ENCODE data around the gene MUC22. TPM values are rescaled to one million over a fixed set of nuclear protein-coding genes. Genes with fewer than 3 reads are reported as not detected.
"Not testable (repeated sequence)": the region's sequence is repeated elsewhere in the genome, so short reads cannot be mapped to it uniquely, and the experiment has no call there.

The MUC22 gene
- total and polyA plus RNA-seq, 2 donors = not detected

GRCh38 chr6:31035862-31036497, 25.7 kb downstream of the MUC22 start:
- WGBS = 67% methylated on average over 4 of the region's 4 CpGs
- no peaks in the 10 kb centered on the region for H3K4me1 ChIP-seq (ENCODE audit: insufficient read depth)

GRCh38 chr6:31037169-31037568, 26.9 kb downstream of the MUC22 start:
- H3K4me3 ChIP-seq (ENCODE audit: low read depth, low read length) = no peak overlapping the region
- H3K4me1 ChIP-seq (ENCODE audit: insufficient read depth) = no peaks in the 10 kb centered on the region
- H3K36me3 ChIP-seq (ENCODE audit: insufficient read depth) = no peaks in the 10 kb centered on the region
- H3K27ac ChIP-seq (ENCODE audit: low read depth) = no peak overlapping the region
- no peak for DNase-seq (ENCODE audit: extremely low spot score)
- 81% methylated on average over 7 of the region's 7 CpGs for WGBS

More at GRCh38 chr6:31035862-31036497, 25.7 kb downstream of the MUC22 start:
- Histone ChIP-seq H3K36me3 (ENCODE audit: insufficient read depth) (no peaks in the 10 kb centered on the region), H3K27ac (ENCODE audit: low read depth) (no peak overlapping the region), H3K4me3 (ENCODE audit: low read depth, low read length) (no peak overlapping the region)
- DNase-seq (ENCODE audit: extremely low spot score) = no peak

- Histone ChIP-seq H3K4me3 (ENCODE audit: low read depth, low read length) (no peak overlapping the region), H3K4me1 (ENCODE audit: insufficient read depth) (no peaks in the 10 kb centered on the region), H3K36me3 (ENCODE audit: insufficient read depth) (no peaks in the 10 kb centered on the region), H3K27ac (ENCODE audit: low read depth) (no peak overlapping the region)
- no peak for DNase-seq (ENCODE audit: extremely low spot score)
- 42% methylated on average over 3 of the region's 3 CpGs for WGBS
Observed at GRCh38 chr6:31037682-31038081, 27.4 kb downstream of the MUC22 start.

GRCh38 chr6:31038559-31038958, 28.3 kb downstream of the MUC22 start:
- Histone ChIP-seq H3K4me1 (ENCODE audit: insufficient read depth) (no peaks in the 10 kb centered on the region), H3K4me3 (ENCODE audit: low read depth, low read length) (no peak overlapping the region), H3K36me3 (ENCODE audit: insufficient read depth) (no peaks in the 10 kb centered on the region), H3K27ac (ENCODE audit: low read depth) (no peak overlapping the region)
- no peak for DNase-seq (ENCODE audit: extremely low spot score)
- 93% methylated on average over 8 of the region's 8 CpGs for WGBS

- Histone ChIP-seq H3K27ac (ENCODE audit: low read depth) (no peak overlapping the region), H3K4me3 (ENCODE audit: low read depth, low read length) (no peak overlapping the region), H3K36me3 (ENCODE audit: insufficient read depth) (no peaks in the 10 kb centered on the region), H3K4me1 (ENCODE audit: insufficient read depth) (no peaks in the 10 kb centered on the region)
- no peak for DNase-seq (ENCODE audit: extremely low spot score)
- 64% methylated on average over 7 of the region's 7 CpGs for WGBS
Observed at GRCh38 chr6:31040801-31041200, 30.5 kb downstream of the MUC22 start.

- 65% methylated on average over 12 of the region's 12 CpGs for WGBS
- Histone ChIP-seq H3K4me3 (ENCODE audit: low read depth, low read length) (no peak overlapping the region), H3K36me3 (ENCODE audit: insufficient read depth) (no peaks in the 10 kb centered on the region), H3K27ac (ENCODE audit: low read depth) (no peak overlapping the region), H3K4me1 (ENCODE audit: insufficient read depth) (no peaks in the 10 kb centered on the region)
- DNase-seq (ENCODE audit: extremely low spot score) = no peak
Observed at GRCh38 chr6:31041372-31041974, 31.2 kb downstream of the MUC22 start.

GRCh38 chr6:31042806-31043205, 32.5 kb downstream of the MUC22 start:
- DNase-seq (ENCODE audit: extremely low spot score) = no peak
- no peak overlapping the region for H3K27ac ChIP-seq (ENCODE audit: low read depth)
- no peaks in the 10 kb centered on the region for H3K4me1 ChIP-seq (ENCODE audit: insufficient read depth)
- H3K4me3 ChIP-seq (ENCODE audit: low read depth, low read length) = no peak overlapping the region
- no peaks in the 10 kb centered on the region for H3K36me3 ChIP-seq (ENCODE audit: insufficient read depth)
- 27% methylated on average over 4 of the region's 4 CpGs for WGBS

- Histone ChIP-seq H3K4me1 (ENCODE audit: insufficient read depth) (no peaks in the 10 kb centered on the region), H3K27ac (ENCODE audit: low read depth) (no peak overlapping the region), H3K36me3 (ENCODE audit: insufficient read depth) (no peaks in the 10 kb centered on the region), H3K4me3 (ENCODE audit: low read depth, low read length) (no peak overlapping the region)
- 69% methylated on average over 4 of the region's 4 CpGs for WGBS
- no peak for DNase-seq (ENCODE audit: extremely low spot score)
Observed at GRCh38 chr6:31048099-31048498, 37.8 kb downstream of the MUC22 start.

GRCh38 chr6:31049518-31049917, 39.2 kb downstream of the MUC22 start:
- Histone ChIP-seq H3K4me3 (ENCODE audit: low read depth, low read length) (no peak overlapping the region), H3K27ac (ENCODE audit: low read depth) (no peak overlapping the region), H3K4me1 (ENCODE audit: insufficient read depth) (no peaks in the 10 kb centered on the region), H3K36me3 (ENCODE audit: insufficient read depth) (no peaks in the 10 kb centered on the region)
- no peak for DNase-seq (ENCODE audit: extremely low spot score)
- 88% methylated on average over 6 of the region's 6 CpGs for WGBS

- WGBS = 85% methylated on average over 4 of the region's 4 CpGs
- H3K4me1 ChIP-seq (ENCODE audit: insufficient read depth); H3K4me3 ChIP-seq (ENCODE audit: low read depth, low read length): not testable (repeated sequence)
Observed at GRCh38 chr6:31053187-31053586, 42.9 kb downstream of the MUC22 start.

GRCh38 chr6:31053873-31054272, 43.6 kb downstream of the MUC22 start:
- H3K4me3 ChIP-seq (ENCODE audit: low read depth, low read length) = no peak overlapping the region

More at GRCh38 chr6:31053187-31053586, 42.9 kb downstream of the MUC22 start:
- not testable (repeated sequence) for H3K36me3 ChIP-seq (ENCODE audit: insufficient read depth); H3K27ac ChIP-seq (ENCODE audit: low read depth); DNase-seq (ENCODE audit: extremely low spot score)

GRCh38 chr6:31055441-31055840, 45.2 kb downstream of the MUC22 start:
- H3K36me3 ChIP-seq (ENCODE audit: insufficient read depth) = no peaks in the 10 kb centered on the region
- no peak for DNase-seq (ENCODE audit: extremely low spot score)
- H3K4me3 ChIP-seq (ENCODE audit: low read depth, low read length) = no peak overlapping the region
- H3K27ac ChIP-seq (ENCODE audit: low read depth) = no peak overlapping the region
- 73% methylated on average over 4 of the region's 4 CpGs for WGBS
- H3K4me1 ChIP-seq (ENCODE audit: insufficient read depth) = no peaks in the 10 kb centered on the region

More at GRCh38 chr6:31053873-31054272, 43.6 kb downstream of the MUC22 start:
- WGBS = 21% methylated on average over 8 of the region's 8 CpGs
- no peak for DNase-seq (ENCODE audit: extremely low spot score)
- no peaks in the 10 kb centered on the region for H3K36me3 ChIP-seq (ENCODE audit: insufficient read depth)
- no peaks in the 10 kb centered on the region for H3K4me1 ChIP-seq (ENCODE audit: insufficient read depth)
- H3K27ac ChIP-seq (ENCODE audit: low read depth) = no peak overlapping the region

- no peaks in the 10 kb centered on the region for H3K4me1 ChIP-seq (ENCODE audit: insufficient read depth)
- DNase-seq (ENCODE audit: extremely low spot score) = no peak
- 61% methylated on average over 4 of the region's 4 CpGs for WGBS
- H3K36me3 ChIP-seq (ENCODE audit: insufficient read depth) = no peaks in the 10 kb centered on the region
- H3K4me3 ChIP-seq (ENCODE audit: low read depth, low read length) = no peak overlapping the region
- H3K27ac ChIP-seq (ENCODE audit: low read depth) = no peak overlapping the region
Observed at GRCh38 chr6:31057426-31058003, 47.2 kb downstream of the MUC22 start.
